Naive B cell (primary cell): ENCODE results near the gene SNN. TPM values are rescaled to one million over a fixed set of nuclear protein-coding genes. Genes with fewer than 3 reads are reported as not detected.
A peak's percentile ranks its signal among the peaks of the same experiment; 100 is the strongest.

ENCODE experiments used
- ATAC-seq, 2 donors: fragments of 150-1000 bp; cut with Tn5 transposase; 2 replicates each; pipeline ENCODE4 v1.10.0; 2021; ENCODE audit warnings: low read depth in 2 of 2, mild to moderate bottlenecking in 2 of 2, moderate library complexity in 2 of 2
- DNase-seq: peaks from one replicate; pipeline ENCODE4 v3.0.0; 2022
- H3K27ac Mint-ChIP-seq, 6 donors: one replicate each; pipeline ENCODE4 v1.8.0; 2020 to 2022; ENCODE audit warnings: mild to moderate bottlenecking in 6 of 6, mixed read lengths in 6 of 6, moderate library complexity in 5 of 6, inconsistent platforms in 2 of 6
- H3K27me3 Mint-ChIP-seq, 3 donors: one replicate each; pipeline ENCODE4 v1.8.0; 2021 to 2022; ENCODE audit warnings: mixed read lengths in 3 of 3, mild to moderate bottlenecking in 1 of 3
- H3K36me3 Mint-ChIP-seq, 2 donors: one replicate each; pipeline ENCODE4 v1.8.0; 2020 to 2022; ENCODE audit warnings: mixed read lengths in 2 of 2, inconsistent platforms in 1 of 2, mild to moderate bottlenecking in 1 of 2
- H3K4me1 Mint-ChIP-seq, 3 donors: one replicate each; pipeline ENCODE4 v1.8.0; 2020 to 2022; ENCODE audit warnings: mixed read lengths in 3 of 3, inconsistent platforms in 1 of 3, mild to moderate bottlenecking in 1 of 3, moderate library complexity in 1 of 3
- H3K4me3 Mint-ChIP-seq, 8 donors: one replicate each; pipeline ENCODE4 v1.8.0; 2020 to 2022; ENCODE audit warnings: mild to moderate bottlenecking in 8 of 8, mixed read lengths in 8 of 8, moderate library complexity in 8 of 8, inconsistent platforms in 2 of 8
- H3K9me3 Mint-ChIP-seq, 7 donors: one replicate each; pipeline ENCODE4 v1.8.0; 2020 to 2022; ENCODE audit warnings: mixed read lengths in 7 of 7, mild to moderate bottlenecking in 5 of 7, inconsistent platforms in 2 of 7, moderate library complexity in 1 of 7
- polyA plus RNA-seq, 6 donors: library from polyadenylated mRNA; unstranded; fragments of 300-500 nt; fragmentation: Illumina TruSeq; gene quantifications; one replicate each; pipeline ENCODE4 v1.2.3, GENCODE V29; 2021; ENCODE audit warnings: low read depth in 6 of 6

SNN gene
- polyA plus RNA-seq, 6 donors from 2014 or later = 53.0 to 82.7 (median 67.7) TPM

DNA sequence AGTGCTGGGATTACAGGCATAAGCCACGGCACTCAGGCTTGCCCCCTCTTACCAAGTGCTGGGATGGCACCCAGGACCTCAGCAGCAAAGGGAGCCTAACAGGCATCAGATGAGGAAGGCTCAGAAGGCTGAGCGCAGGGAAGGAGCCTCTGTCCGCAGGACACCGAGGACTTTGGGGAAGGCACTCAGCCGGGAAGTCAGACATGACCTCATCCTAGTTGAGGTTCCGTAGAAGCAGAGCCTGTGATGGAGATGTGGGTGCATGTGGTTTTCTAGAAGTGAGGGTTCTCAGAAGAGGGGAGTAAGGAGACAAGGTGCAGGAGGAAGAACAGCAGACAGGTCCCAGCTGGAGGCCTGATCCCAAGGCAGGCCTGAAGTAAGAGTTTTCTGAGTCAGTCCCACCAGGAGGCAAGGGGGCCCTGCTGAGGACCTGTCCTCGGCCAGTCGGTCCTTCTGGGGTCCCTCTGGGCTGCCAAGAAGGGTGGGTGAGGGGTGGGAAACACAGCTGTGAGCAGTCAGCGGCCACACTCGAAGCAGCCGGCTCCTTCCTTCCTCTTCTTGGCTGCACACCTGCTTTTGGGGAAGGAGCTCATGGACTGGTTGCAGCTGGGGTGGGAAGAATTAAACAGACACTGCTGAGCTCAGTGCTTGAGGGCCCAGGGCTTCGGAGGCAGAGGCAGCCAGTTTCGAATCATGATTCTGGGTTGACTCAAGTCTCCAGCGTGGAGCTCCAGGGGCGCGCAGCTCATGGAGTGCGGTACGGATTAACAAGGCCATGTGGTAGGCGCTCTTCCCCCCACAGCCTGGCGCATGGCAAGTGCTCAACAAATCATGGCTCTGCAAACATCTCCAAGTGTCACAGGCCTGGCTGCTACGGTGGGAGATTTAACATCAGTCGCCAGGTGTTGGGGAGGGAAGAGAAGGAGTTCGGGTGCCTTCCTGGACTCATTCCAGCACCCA lies 38.9 kb upstream of the SNN start:
- no peaks in the 10 kb centered on the region for H3K36me3 Mint-ChIP-seq
- H3K27ac Mint-ChIP-seq = peak overlapping the region; percentile 32 to 95 (median 76)
- DNase-seq = peak; percentile 60
- peak; percentile 81 to 83 for ATAC-seq
- peaks cover 0 to 3% (median 0%) of the 10 kb centered on the region in 3 donors for H3K27me3 Mint-ChIP-seq
- peaks cover 18 to 56% (median 31%) of the 10 kb centered on the region in 3 donors for H3K4me1 Mint-ChIP-seq
- H3K4me3 Mint-ChIP-seq = peak overlapping the region; percentile 25 to 84 (median 70)
- no peaks in the 10 kb centered on the region for H3K9me3 Mint-ChIP-seq

DNA sequence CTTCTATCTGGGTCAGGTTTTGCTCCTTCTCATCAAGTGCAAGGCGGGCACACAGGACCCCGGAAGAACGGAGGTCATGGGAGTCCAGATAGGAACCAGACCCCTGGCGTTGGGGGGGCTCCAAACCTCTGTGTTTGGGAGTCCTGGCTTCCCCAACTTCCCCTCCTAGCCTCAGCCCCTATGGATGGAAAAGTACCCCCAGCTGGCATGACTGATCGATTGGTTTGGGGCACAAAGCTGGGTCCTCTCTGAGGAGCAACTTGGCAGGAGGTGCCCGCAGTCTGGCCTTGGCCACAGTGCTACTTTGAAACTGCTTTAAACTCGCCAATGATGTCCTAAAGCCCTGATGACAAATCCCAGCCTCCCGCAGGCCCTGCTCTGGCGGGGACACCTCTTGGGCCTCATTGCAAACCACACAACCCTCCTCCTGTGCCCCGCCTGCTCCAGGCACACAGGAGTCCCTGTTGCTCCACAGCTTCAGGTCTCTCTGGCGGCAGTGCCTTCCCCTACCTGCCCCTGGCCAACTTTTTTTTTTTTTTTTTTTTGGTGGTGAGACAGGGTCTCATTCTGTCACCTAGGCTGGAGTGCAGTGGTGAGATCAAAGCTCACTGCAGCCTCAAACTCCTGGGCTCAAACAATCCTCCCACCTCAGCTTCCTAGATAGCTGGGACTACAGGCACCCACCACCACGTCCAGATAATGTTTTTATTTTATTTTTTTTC lies 38.0 kb upstream of the SNN start:
- DNase-seq = no peak
- ATAC-seq = no peak
- no peaks in the 10 kb centered on the region for H3K9me3 Mint-ChIP-seq
- H3K4me3 Mint-ChIP-seq = peak overlapping the region in 7 of 8 donors; percentile 51 to 84 (median 77)
- H3K27ac Mint-ChIP-seq = peak overlapping the region in 4 of 6 donors; percentile 21 to 88 (median 74)
- H3K4me1 Mint-ChIP-seq = peaks cover 14 to 50% (median 23%) of the 10 kb centered on the region in 3 donors
- H3K27me3 Mint-ChIP-seq = peaks cover 0 to 5% (median 0%) of the 10 kb centered on the region in 3 donors
- H3K36me3 Mint-ChIP-seq = no peaks in the 10 kb centered on the region

GRCh38 chr16:11630768-11631056 lies 37.5 kb upstream of the SNN start:
- Mint-ChIP-seq H3K4me1 (peaks cover 12 to 45% (median 18%) of the 10 kb centered on the region in 3 donors), H3K27ac (peak overlapping the region in 3 of 6 donors; percentile 21 to 88 (median 64))

GRCh38 chr16:11631214-11631613 lies 37.0 kb upstream of the SNN start:
- H3K9me3 Mint-ChIP-seq = no peaks in the 10 kb centered on the region
- peaks cover 0 to 6% (median 5%) of the 10 kb centered on the region in 3 donors for H3K27me3 Mint-ChIP-seq
- no peak for DNase-seq
- H3K4me3 Mint-ChIP-seq = no peak overlapping the region
- no peaks in the 10 kb centered on the region for H3K36me3 Mint-ChIP-seq
- peaks cover 17 to 43% (median 18%) of the 10 kb centered on the region in 3 donors for H3K4me1 Mint-ChIP-seq
- H3K27ac Mint-ChIP-seq = peak overlapping the region in 1 of 6 donors; percentile 88
- ATAC-seq = no peak

More at GRCh38 chr16:11630768-11631056, 37.5 kb upstream of the SNN start:
- Mint-ChIP-seq H3K4me3 (peak overlapping the region in 4 of 8 donors; percentile 51 to 77 (median 62)), H3K27me3 (peaks cover 0 to 5% (median under 1%) of the 10 kb centered on the region in 3 donors), H3K9me3 (no peaks in the 10 kb centered on the region), H3K36me3 (no peaks in the 10 kb centered on the region)
- no peak for DNase-seq
- no peak for ATAC-seq

- H3K36me3 Mint-ChIP-seq = no peaks in the 10 kb centered on the region
- peaks cover 18 to 40% (median 19%) of the 10 kb centered on the region in 3 donors for H3K4me1 Mint-ChIP-seq
- ATAC-seq (no peak), DNase-seq (no peak)
- H3K4me3 Mint-ChIP-seq = no peak overlapping the region
- H3K27ac Mint-ChIP-seq = no peak overlapping the region
- H3K27me3 Mint-ChIP-seq = peaks cover 0 to 6% (median 5%) of the 10 kb centered on the region in 3 donors
- H3K9me3 Mint-ChIP-seq = no peaks in the 10 kb centered on the region
These were observed 35.8 kb upstream of the SNN start for GRCh38 chr16:11632455-11632939.

DNA sequence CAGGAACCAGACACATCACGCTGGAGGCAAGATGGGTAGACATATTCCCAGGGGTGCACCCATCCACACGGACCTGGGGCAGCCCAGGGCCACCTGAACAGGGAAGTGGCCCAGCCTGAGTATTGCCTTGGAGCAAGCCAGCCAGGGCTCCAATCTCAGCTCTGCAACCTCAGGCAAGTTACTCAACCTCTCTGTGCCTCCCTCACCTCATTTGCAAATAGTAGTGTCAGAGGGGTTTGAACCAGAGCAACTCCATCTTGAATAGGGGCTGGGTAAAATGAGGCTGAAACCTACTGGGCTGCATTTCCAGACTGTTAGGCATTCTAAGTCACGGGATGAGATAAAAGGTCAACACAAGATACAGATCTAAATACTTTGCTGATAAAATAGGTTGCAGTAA lies 35.1 kb upstream of the SNN start:
- no peak for ATAC-seq
- no peaks in the 10 kb centered on the region for H3K9me3 Mint-ChIP-seq
- peaks cover 18 to 38% (median 19%) of the 10 kb centered on the region in 3 donors for H3K4me1 Mint-ChIP-seq
- no peak overlapping the region for H3K27ac Mint-ChIP-seq
- H3K36me3 Mint-ChIP-seq = no peaks in the 10 kb centered on the region
- peaks cover 0 to 6% (median 5%) of the 10 kb centered on the region in 3 donors for H3K27me3 Mint-ChIP-seq
- H3K4me3 Mint-ChIP-seq = peak overlapping the region in 1 of 8 donors; percentile 65
- no peak for DNase-seq

DNA sequence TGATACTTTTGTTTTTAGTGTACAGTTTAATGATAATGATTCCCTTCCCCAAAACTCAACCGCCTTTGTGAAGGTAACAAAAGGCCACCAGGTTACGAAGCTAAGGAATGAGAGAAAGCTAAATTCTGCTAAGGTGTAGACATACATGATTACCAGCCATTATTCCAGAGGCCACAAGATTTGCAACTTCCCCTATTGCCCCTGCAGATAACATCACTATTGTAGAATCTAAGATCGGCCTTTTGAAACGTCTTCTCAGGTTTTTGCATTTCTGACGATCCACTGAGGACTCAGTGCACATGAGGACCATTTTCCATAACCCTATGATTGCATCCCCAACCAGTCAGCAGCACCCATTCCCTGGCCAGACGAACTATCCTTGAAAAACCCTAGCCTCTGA lies 33.9 kb upstream of the SNN start:
- Mint-ChIP-seq H3K4me1 (peaks cover 13 to 26% (median 15%) of the 10 kb centered on the region in 3 donors), H3K4me3 (no peak overlapping the region), H3K27me3 (peaks cover 0 to 11% (median 5%) of the 10 kb centered on the region in 3 donors), H3K36me3 (no peaks in the 10 kb centered on the region), H3K9me3 (no peaks in the 10 kb centered on the region), H3K27ac (no peak overlapping the region)
- DNase-seq (no peak), ATAC-seq (no peak)

GRCh38 chr16:11635113-11635652 lies 33.1 kb upstream of the SNN start:
- Mint-ChIP-seq H3K27ac (no peak overlapping the region), H3K4me3 (no peak overlapping the region), H3K9me3 (no peaks in the 10 kb centered on the region), H3K4me1 (peaks cover 4 to 17% (median 11%) of the 10 kb centered on the region in 3 donors), H3K27me3 (peaks cover 0 to 12% (median 5%) of the 10 kb centered on the region in 3 donors), H3K36me3 (no peaks in the 10 kb centered on the region)
- no peak for ATAC-seq
- DNase-seq = no peak

DNA sequence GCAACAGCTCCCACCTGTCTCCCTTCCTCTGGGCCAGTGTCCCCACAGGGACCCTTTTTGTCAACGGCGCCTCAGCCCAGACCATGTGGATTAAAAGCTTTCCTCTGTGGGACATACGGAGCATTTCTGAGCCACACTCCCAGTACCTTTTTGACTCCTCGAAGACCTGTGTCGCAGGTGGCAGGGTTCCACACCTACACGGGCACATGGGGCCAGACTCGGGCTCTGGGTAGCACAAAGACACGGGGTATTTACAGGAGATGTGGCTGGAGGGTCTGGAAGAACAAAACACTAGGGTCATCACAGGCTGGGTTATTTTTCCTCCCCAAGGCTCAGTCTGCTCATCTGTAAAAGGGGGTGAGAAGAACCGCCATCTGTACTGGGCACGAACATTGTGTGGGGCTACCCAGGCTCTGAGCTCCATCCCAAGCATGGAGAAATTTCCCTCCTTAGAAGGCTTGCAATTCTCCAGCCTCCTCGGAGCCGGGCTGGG lies 32.5 kb upstream of the SNN start:
- Mint-ChIP-seq H3K27ac (no peak overlapping the region), H3K36me3 (no peaks in the 10 kb centered on the region), H3K27me3 (peaks cover 0 to 12% (median 5%) of the 10 kb centered on the region in 3 donors), H3K4me1 (peaks cover under 1 to 13% (median 11%) of the 10 kb centered on the region in 3 donors), H3K4me3 (no peak overlapping the region), H3K9me3 (no peaks in the 10 kb centered on the region)
- ATAC-seq (no peak), DNase-seq (no peak)

DNA sequence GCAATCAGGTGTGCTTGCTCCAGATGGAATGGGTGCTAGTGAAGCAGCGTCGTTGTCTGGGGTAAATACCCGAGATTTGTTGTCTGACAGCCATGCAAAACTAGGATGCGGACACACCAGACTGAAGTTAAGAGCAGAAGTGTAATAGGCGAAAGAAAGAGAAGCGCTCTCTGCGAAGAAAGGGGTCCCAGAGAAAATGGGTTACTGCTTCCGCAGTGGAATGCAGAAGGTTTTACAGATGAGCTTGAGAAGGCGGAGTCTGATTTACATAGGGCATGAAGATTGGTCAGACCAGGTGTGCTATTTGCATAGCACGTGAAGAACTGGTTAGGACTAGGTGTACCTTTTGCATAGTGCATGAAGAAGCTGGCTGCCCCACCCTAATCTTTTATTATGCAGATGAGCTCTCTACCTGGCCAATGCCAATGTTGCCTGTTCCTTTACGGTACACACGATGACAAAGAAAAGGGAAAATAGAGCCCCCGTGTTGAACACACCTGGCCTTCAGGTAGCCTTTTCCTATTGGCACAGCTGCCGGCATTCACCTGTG lies 32.0 kb upstream of the SNN start:
- peaks cover 0 to 12% (median 6%) of the 10 kb centered on the region in 3 donors for H3K27me3 Mint-ChIP-seq
- peaks cover 6 to 15% (median 14%) of the 10 kb centered on the region in 3 donors for H3K4me1 Mint-ChIP-seq
- H3K36me3 Mint-ChIP-seq = no peaks in the 10 kb centered on the region
- no peaks in the 10 kb centered on the region for H3K9me3 Mint-ChIP-seq
- DNase-seq (no peak), ATAC-seq (peak; percentile 59 to 61)
- H3K4me3 Mint-ChIP-seq = no peak overlapping the region
- H3K27ac Mint-ChIP-seq = no peak overlapping the region

GRCh38 chr16:11637320-11637719 lies 30.9 kb upstream of the SNN start:
- Mint-ChIP-seq H3K9me3 (no peaks in the 10 kb centered on the region), H3K27me3 (peaks cover 0 to 12% (median 9%) of the 10 kb centered on the region in 3 donors), H3K4me3 (no peak overlapping the region), H3K27ac (no peak overlapping the region), H3K4me1 (peaks cover 9 to 18% (median 15%) of the 10 kb centered on the region in 3 donors), H3K36me3 (no peaks in the 10 kb centered on the region)
- DNase-seq = no peak
- ATAC-seq = no peak

- DNase-seq (no peak), ATAC-seq (no peak)
- Mint-ChIP-seq H3K9me3 (no peaks in the 10 kb centered on the region), H3K27me3 (peaks cover 0 to 12% (median 9%) of the 10 kb centered on the region in 3 donors), H3K4me1 (peaks cover 9 to 21% (median 15%) of the 10 kb centered on the region in 3 donors), H3K4me3 (no peak overlapping the region), H3K27ac (no peak overlapping the region), H3K36me3 (no peaks in the 10 kb centered on the region)
These were observed 30.1 kb upstream of the SNN start for GRCh38 chr16:11638140-11638539.
